A673 (cell line): ENCODE results near the gene MICALL1. TPM values are rescaled to one million over a fixed set of nuclear protein-coding genes. Genes with fewer than 3 reads are reported as not detected.

Source experiments
- BruUV-seq: library from RNA; stranded (reverse); fragments of 400-500 nt; replicated peaks from 2 replicates; lab custom pipeline; 2021; lab: Mats Ljungman, UMichigan
- CTCF ChIA-PET: fragments of 300-600 bp; sonication (Branson Sonifier 250); formaldehyde crosslinking; loops from one replicate; lab custom pipeline; 2022; ENCODE audit warnings: antibody characterized with exemption; lab: Charles Lee
- POLR2A ChIA-PET: fragments of 300-600 bp; sonication (Branson Sonifier 250); formaldehyde crosslinking; loops from one replicate; lab custom pipeline; 2022; ENCODE audit warnings: antibody characterized with exemption; ENCODE audit not compliant: low non-redundant PET; lab: Charles Lee
- DNase-seq: peaks from one replicate; pipeline ENCODE4 v3.0.0-alpha.2; 2015; ENCODE audit warnings: low spot score
- H3K27ac ChIP-seq: fragments of 200-600 bp; sonication (generic); 2 replicates; pipeline ENCODE4 v1.5.1; 2016; ENCODE audit warnings: mixed run types, low read depth, mild to moderate bottlenecking, mixed read lengths, antibody characterized with exemption, low read length; ENCODE audit not compliant: poor library complexity, severe bottlenecking
- H3K27me3 ChIP-seq: fragments of 200-600 bp; sonication (generic); replicated peaks from 2 replicates; pipeline ENCODE4 v1.6.1; 2017; ENCODE audit warnings: mixed run types, low read depth, mild to moderate bottlenecking, mixed read lengths, antibody characterized with exemption, low read length; ENCODE audit not compliant: insufficient read depth, poor library complexity
- H3K36me3 ChIP-seq: fragments of 200-600 bp; sonication (generic); 2 replicates; pipeline ENCODE4 v1.6.1; 2016; ENCODE audit warnings: mixed run types, mild to moderate bottlenecking, mixed read lengths, antibody characterized with exemption, low read length; ENCODE audit not compliant: insufficient read depth, poor library complexity, severe bottlenecking
- H3K4me1 ChIP-seq: fragments of 200-600 bp; sonication (generic); 2 replicates; pipeline ENCODE4 v1.6.1; 2017; ENCODE audit warnings: mixed run types, mild to moderate bottlenecking, mixed read lengths, antibody characterized with exemption, low read length; ENCODE audit not compliant: insufficient read depth, poor library complexity, severe bottlenecking
- H3K4me3 ChIP-seq: fragments of 200-600 bp; sonication (generic); 2 replicates; pipeline ENCODE4 v1.5.1; 2016; ENCODE audit warnings: low read depth, mixed run types, mild to moderate bottlenecking, mixed read lengths, low read length; ENCODE audit not compliant: poor library complexity, severe bottlenecking
- H3K9me3 ChIP-seq: fragments of 200-600 bp; sonication (generic); 2 replicates; pipeline ENCODE4 v1.6.1; 2016; ENCODE audit warnings: mixed run types, low read depth, mild to moderate bottlenecking, mixed read lengths, antibody characterized with exemption, low read length; ENCODE audit not compliant: poor library complexity, severe bottlenecking
- EZH2 ChIP-seq: fragments of 200-600 bp; sonication (generic); IDR thresholded peaks from 2 replicates; pipeline ENCODE4 v1.6.1; 2017; ENCODE audit warnings: borderline replicate concordance, low read depth, mild to moderate bottlenecking, mixed read lengths, antibody characterized with exemption, low read length; ENCODE audit not compliant: poor library complexity, severe bottlenecking
- intact Hi-C: fragments of 100-400 bp; cut with micrococcal nuclease; formaldehyde crosslinking; loops from one replicate; pipeline ENCODE4 v1.10.0; 2022; ENCODE audit not compliant: unreplicated experiment
- total RNA-seq: library from RNA; stranded (reverse); gene quantifications from 2 replicates; pipeline ENCODE4 v1.2.3, GENCODE V29; 2021
- TF ChIP-seq, protein P1 (sequence below): fragments of 300-800, 200-600 bp; sonication (generic); conservative IDR thresholded peaks from 2 replicates; pipeline ENCODE4 v1.5.1; 2017; ENCODE audit warnings: low read depth, mild to moderate bottlenecking, antibody characterized with exemption, low read length, moderate library complexity, mixed read lengths

MICALL1 gene
- total RNA-seq, 1 experiment from 2014 or later, result 33.0 TPM

DNA sequence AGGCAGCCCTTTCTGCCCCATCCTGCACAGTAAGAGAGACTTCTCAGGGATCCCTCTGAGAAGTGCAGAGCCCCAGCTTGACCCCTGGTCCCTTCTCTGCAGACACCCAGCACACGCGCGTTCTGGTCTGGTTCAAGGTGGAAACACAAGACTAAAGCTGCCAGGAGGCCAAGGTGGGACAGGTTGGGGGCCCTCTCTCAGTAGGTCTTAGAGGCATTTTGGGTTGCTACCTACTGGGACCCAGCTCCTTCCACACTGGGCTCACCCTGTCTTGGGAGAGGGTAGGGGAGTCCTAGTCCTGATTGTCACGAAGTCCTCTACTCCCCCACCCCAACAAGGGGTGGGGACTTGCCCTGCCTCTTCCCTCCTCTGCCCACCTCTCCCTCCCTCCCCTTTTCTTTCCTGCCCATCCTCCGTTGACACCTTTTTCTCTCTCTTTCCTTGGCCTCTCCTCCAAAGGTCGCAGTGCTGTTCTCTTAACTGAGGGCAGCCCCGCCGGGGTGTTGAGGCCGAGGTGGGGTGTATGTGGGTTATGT, 79.0 kb downstream of the MICALL1 start:
- no peak for TF ChIP-seq EZH2
- TF ChIP-seq, protein P1, sequence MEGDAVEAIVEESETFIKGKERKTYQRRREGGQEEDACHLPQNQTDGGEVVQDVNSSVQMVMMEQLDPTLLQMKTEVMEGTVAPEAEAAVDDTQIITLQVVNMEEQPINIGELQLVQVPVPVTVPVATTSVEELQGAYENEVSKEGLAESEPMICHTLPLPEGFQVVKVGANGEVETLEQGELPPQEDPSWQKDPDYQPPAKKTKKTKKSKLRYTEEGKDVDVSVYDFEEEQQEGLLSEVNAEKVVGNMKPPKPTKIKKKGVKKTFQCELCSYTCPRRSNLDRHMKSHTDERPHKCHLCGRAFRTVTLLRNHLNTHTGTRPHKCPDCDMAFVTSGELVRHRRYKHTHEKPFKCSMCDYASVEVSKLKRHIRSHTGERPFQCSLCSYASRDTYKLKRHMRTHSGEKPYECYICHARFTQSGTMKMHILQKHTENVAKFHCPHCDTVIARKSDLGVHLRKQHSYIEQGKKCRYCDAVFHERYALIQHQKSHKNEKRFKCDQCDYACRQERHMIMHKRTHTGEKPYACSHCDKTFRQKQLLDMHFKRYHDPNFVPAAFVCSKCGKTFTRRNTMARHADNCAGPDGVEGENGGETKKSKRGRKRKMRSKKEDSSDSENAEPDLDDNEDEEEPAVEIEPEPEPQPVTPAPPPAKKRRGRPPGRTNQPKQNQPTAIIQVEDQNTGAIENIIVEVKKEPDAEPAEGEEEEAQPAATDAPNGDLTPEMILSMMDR, result no peak
- no TSS peak for BruUV-seq
- intact Hi-C loops, result no loop called here
- POLR2A ChIA-PET, result no interaction called here
- H3K9me3 ChIP-seq, result no peaks in the 10 kb centered on the region
- DNase-seq, result no peak
- CTCF ChIA-PET, result no interaction called here
- H3K4me1 ChIP-seq, result no peaks in the 10 kb centered on the region
- no peak overlapping the region for H3K4me3 ChIP-seq
- no peaks in the 10 kb centered on the region for H3K27me3 ChIP-seq
- no peak overlapping the region for H3K27ac ChIP-seq
- no peaks in the 10 kb centered on the region for H3K36me3 ChIP-seq

- Histone ChIP-seq H3K4me1 (no peaks in the 10 kb centered on the region), H3K4me3 (no peak overlapping the region), H3K27me3 (no peaks in the 10 kb centered on the region), H3K36me3 (no peaks in the 10 kb centered on the region), H3K9me3 (no peaks in the 10 kb centered on the region), H3K27ac (no peak overlapping the region)
- BruUV-seq, result no TSS peak
- TF ChIP-seq, protein P1, result no peak
- TF ChIP-seq EZH2, result no peak
- no peak for DNase-seq
- CTCF ChIA-PET, result no interaction called here
- POLR2A ChIA-PET, result no interaction called here
- intact Hi-C loops, result no loop called here
Observed at GRCh38 chr22:37985751-37986281, 79.7 kb downstream of the MICALL1 start.

DNA sequence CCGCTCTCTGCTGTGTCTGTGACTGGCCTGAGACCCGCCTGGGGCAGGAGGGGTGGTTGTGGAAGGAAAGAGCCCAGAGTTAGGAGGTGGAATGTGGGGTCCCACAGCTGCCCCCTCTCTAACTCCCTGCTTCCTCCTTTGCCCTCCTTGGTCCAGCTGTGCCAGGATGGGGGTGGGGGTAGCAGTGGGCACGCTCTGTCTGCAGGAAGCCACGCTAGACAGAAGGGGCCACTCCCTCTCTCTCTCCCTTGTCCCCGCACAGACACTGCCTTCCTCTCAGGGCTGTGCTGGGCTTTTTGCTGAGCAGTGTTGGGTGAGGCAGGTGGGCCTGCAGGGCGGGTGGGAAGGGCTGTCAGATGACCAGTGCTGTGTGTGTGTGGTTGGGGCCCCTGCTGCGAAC, 80.3 kb downstream of the MICALL1 start:
- BruUV-seq, result no TSS peak
- no peak overlapping the region for H3K4me3 ChIP-seq
- ChIA-PET POLR2A (no interaction called here), CTCF (no interaction called here)
- intact Hi-C loops, result no loop called here
- no peaks in the 10 kb centered on the region for H3K4me1 ChIP-seq
- DNase-seq, result no peak
- no peak for TF ChIP-seq EZH2
- TF ChIP-seq, protein P1, result no peak
- no peaks in the 10 kb centered on the region for H3K9me3 ChIP-seq
- no peak overlapping the region for H3K27ac ChIP-seq
- H3K27me3 ChIP-seq, result no peaks in the 10 kb centered on the region
- H3K36me3 ChIP-seq, result no peaks in the 10 kb centered on the region
